MM.1S (cell line): ENCODE data around the gene BTK.
"Not testable (repeated sequence)": the region's sequence is repeated elsewhere in the genome, so short reads cannot be mapped to it uniquely, and the experiment has no call there.

Experiments
- EZH2phosphoT487 ChIP-seq: fragments of 300-600 bp; sonication (generic); IDR thresholded peaks from 2 replicates; pipeline ENCODE4 v1.6.1; 2018; ENCODE audit warnings: antibody characterized with exemption, low read length
- TF ChIP-seq, protein P1 (sequence below): fragments of 300-600 bp; sonication (generic); IDR thresholded peaks from 2 replicates; pipeline ENCODE4 v1.5.1; 2016; ENCODE audit warnings: antibody characterized with exemption, low read length, mixed read lengths

- not testable (repeated sequence) for TF ChIP-seq EZH2phosphoT487
- TF ChIP-seq, protein P1, sequence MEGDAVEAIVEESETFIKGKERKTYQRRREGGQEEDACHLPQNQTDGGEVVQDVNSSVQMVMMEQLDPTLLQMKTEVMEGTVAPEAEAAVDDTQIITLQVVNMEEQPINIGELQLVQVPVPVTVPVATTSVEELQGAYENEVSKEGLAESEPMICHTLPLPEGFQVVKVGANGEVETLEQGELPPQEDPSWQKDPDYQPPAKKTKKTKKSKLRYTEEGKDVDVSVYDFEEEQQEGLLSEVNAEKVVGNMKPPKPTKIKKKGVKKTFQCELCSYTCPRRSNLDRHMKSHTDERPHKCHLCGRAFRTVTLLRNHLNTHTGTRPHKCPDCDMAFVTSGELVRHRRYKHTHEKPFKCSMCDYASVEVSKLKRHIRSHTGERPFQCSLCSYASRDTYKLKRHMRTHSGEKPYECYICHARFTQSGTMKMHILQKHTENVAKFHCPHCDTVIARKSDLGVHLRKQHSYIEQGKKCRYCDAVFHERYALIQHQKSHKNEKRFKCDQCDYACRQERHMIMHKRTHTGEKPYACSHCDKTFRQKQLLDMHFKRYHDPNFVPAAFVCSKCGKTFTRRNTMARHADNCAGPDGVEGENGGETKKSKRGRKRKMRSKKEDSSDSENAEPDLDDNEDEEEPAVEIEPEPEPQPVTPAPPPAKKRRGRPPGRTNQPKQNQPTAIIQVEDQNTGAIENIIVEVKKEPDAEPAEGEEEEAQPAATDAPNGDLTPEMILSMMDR, result not testable (repeated sequence)
Observed at GRCh38 chrX:101326600-101326999, 59.4 kb downstream of the BTK start.
